ENCODE measurements around the gene PSEN1. TPM values are rescaled to one million over a fixed set of nuclear protein-coding genes. Genes with fewer than 3 reads are reported as not detected.
"Not testable (repeated sequence)": the region's sequence is repeated elsewhere in the genome, so short reads cannot be mapped to it uniquely, and the experiment has no call there.

The PSEN1 gene
- total RNA-seq, 4 donors from 2014 or later, result 54.6 to 100 (median 68.1) TPM

GRCh38 chr14:73168274-73168673 is 32.0 kb downstream of the PSEN1 start:
- no peaks in the 10 kb centered on the region for H3K27me3 ChIP-seq
- H3K4me1 ChIP-seq, result no peaks in the 10 kb centered on the region
- TF ChIP-seq POLR2A (IDR thresholded peaks at IDR 0.05), result no peak
- TF ChIP-seq, protein P1, sequence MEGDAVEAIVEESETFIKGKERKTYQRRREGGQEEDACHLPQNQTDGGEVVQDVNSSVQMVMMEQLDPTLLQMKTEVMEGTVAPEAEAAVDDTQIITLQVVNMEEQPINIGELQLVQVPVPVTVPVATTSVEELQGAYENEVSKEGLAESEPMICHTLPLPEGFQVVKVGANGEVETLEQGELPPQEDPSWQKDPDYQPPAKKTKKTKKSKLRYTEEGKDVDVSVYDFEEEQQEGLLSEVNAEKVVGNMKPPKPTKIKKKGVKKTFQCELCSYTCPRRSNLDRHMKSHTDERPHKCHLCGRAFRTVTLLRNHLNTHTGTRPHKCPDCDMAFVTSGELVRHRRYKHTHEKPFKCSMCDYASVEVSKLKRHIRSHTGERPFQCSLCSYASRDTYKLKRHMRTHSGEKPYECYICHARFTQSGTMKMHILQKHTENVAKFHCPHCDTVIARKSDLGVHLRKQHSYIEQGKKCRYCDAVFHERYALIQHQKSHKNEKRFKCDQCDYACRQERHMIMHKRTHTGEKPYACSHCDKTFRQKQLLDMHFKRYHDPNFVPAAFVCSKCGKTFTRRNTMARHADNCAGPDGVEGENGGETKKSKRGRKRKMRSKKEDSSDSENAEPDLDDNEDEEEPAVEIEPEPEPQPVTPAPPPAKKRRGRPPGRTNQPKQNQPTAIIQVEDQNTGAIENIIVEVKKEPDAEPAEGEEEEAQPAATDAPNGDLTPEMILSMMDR (IDR thresholded peaks at IDR 0.05), result no peak
- intact Hi-C loops (cut with DNase I), result no loop called here
- 93 to 95% methylated on average over 9 of the region's 9 CpGs for WGBS, 2 donors
- no peak overlapping the region for H3K27ac ChIP-seq
- no peak for DNase-seq
- no peak overlapping the region for H3K4me3 ChIP-seq (replicated peaks in 1 of 3)
- peaks cover 21 to 26% of the 10 kb centered on the region in 2 donors for H3K36me3 ChIP-seq
- no peaks in the 10 kb centered on the region for H3K9me3 ChIP-seq

- Histone ChIP-seq H3K9me3 (no peaks in the 10 kb centered on the region), H3K27me3 (no peaks in the 10 kb centered on the region), H3K36me3 (peaks cover 22 to 28% of the 10 kb centered on the region in 2 donors), H3K4me1 (no peaks in the 10 kb centered on the region), H3K4me3 (replicated peaks in 1 of 3) (no peak overlapping the region), H3K27ac (no peak overlapping the region)
- no peak for DNase-seq
- TF ChIP-seq POLR2A (IDR thresholded peaks at IDR 0.05), result no peak
- TF ChIP-seq, protein P1 (IDR thresholded peaks at IDR 0.05), result no peak
- intact Hi-C loops (cut with DNase I), result no loop called here
- WGBS, 2 donors, result 91 to 92% methylated on average over 14 of the region's 14 CpGs
Observed at GRCh38 chr14:73168691-73169090, 32.4 kb downstream of the PSEN1 start.

DNA sequence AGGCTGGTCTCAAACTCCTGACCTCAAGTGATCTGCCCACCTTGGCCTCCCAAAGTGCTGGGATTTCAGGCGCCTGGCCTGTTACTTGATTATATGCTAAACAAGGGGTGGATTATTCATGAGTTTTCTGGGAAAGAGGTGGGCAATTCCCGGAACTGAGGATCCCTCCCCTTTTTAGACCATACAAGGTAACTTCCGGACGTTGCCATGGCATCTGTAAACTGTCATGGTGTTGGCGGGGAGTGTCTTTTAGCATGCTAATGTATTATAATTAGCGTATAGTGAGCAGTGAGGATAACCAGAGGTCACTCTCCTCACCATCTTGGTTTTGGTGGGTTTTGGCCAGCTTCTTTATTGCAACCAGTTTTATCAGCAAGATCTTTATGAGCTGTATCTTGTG is 33.5 kb downstream of the PSEN1 start:
- WGBS, 2 donors, result 92 to 93% methylated on average over 6 of the region's 6 CpGs
- not testable (repeated sequence) for H3K27me3 ChIP-seq; H3K4me1 ChIP-seq; H3K4me3 ChIP-seq (replicated peaks in 1 of 3); DNase-seq; H3K27ac ChIP-seq; H3K9me3 ChIP-seq
- intact Hi-C loops (cut with DNase I), result loop anchor here (5.0 kb wide), 1 partner anchor 302 kb away; no protein-coding TSS in a partner anchor
- peaks cover 34 to 39% of the 10 kb centered on the region in 2 donors for H3K36me3 ChIP-seq

- Histone ChIP-seq H3K27me3 (no peaks in the 10 kb centered on the region), H3K27ac (no peak overlapping the region), H3K4me3 (replicated peaks in 1 of 3) (no peak overlapping the region), H3K36me3 (peaks cover 36 to 43% of the 10 kb centered on the region in 2 donors), H3K4me1 (no peaks in the 10 kb centered on the region), H3K9me3 (no peaks in the 10 kb centered on the region)
- WGBS, 2 donors, result 86 to 90% methylated on average over 11 of the region's 11 CpGs
- intact Hi-C loops (cut with DNase I), result loop anchor here (5.0 kb wide), 1 partner anchor 302 kb away; no protein-coding TSS in a partner anchor
- TF ChIP-seq, protein P1 (IDR thresholded peaks at IDR 0.05), result no peak
- TF ChIP-seq POLR2A (IDR thresholded peaks at IDR 0.05), result no peak
- no peak for DNase-seq
Observed at GRCh38 chr14:73170686-73171085, 34.4 kb downstream of the PSEN1 start.

DNA sequence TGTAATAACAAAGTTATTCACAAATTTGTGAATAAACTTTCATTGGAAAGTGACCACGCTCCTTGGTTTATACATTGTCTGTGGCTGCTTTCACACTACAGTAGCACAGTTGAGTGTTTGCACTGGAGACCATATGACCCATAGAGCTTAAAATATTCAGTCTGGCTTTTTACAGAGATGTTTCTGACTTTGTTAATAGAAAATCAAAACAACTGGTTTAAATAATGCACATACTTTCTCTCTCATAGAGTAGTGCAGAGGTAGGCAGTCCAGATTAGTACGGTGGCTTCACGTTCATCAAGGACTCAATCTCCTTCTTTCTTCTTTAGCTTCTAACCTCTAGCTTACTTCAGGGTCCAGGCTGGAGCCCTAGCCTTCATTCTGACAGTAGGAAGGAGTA is 36.2 kb downstream of the PSEN1 start:
- DNase-seq, result no peak
- Histone ChIP-seq H3K9me3 (no peaks in the 10 kb centered on the region), H3K27ac (no peak overlapping the region), H3K4me1 (peaks cover 0 to 6% of the 10 kb centered on the region in 2 donors), H3K36me3 (peaks cover 36 to 43% of the 10 kb centered on the region in 2 donors), H3K27me3 (no peaks in the 10 kb centered on the region), H3K4me3 (replicated peaks in 1 of 3) (no peak overlapping the region)
- TF ChIP-seq, protein P1 (IDR thresholded peaks at IDR 0.05), result no peak
- no peak for TF ChIP-seq POLR2A (IDR thresholded peaks at IDR 0.05)
- WGBS, 2 donors, result 92 to 97% methylated on average over 3 of the region's 3 CpGs
- intact Hi-C loops (cut with DNase I), result loop anchor here (5.0 kb wide), 1 partner anchor 300 kb away; no protein-coding TSS in a partner anchor
